K562 (cell line): Measurements from ENCODE around the gene ATL2. TPM values are rescaled to one million over a fixed set of nuclear protein-coding genes. Genes with fewer than 3 reads are reported as not detected.

ENCODE experiments used
- ARID2 ChIP-seq: fragments of 450-650 bp; IDR thresholded peaks from 2 replicates; pipeline ENCODE4 v1.6.1; 2017; ENCODE audit warnings: antibody characterized with exemption, mild to moderate bottlenecking
- CEBPZ ChIP-seq: fragments of 150-350 bp; IDR thresholded peaks from 2 replicates; pipeline ENCODE4 v1.6.1; 2014; ENCODE audit warnings: low read depth, mild to moderate bottlenecking, low read length, borderline replicate concordance
- E2F1 ChIP-seq: sonication (generic); formaldehyde crosslinking; IDR thresholded peaks from 2 replicates; pipeline ENCODE4 v1.8.1; 2023; ENCODE audit warnings: mild to moderate bottlenecking, missing genetic modification reagents, moderate library complexity
- EGR1 ChIP-seq: fragments of 450-650 bp; conservative IDR thresholded peaks from 2 replicates; pipeline ENCODE4 v1.6.1; 2017; ENCODE audit warnings: mild to moderate bottlenecking
- IRF2 ChIP-seq: sonication (generic); formaldehyde crosslinking; IDR thresholded peaks from 2 replicates; pipeline ENCODE4 v1.8.1; 2022; ENCODE audit warnings: mild to moderate bottlenecking, missing genetic modification reagents
- MAFK ChIP-seq: IDR thresholded peaks from 2 replicates; pipeline ENCODE4 v1.6.1; 2011; ENCODE audit warnings: low read length, improper control_type of control experiment
- NFIX ChIP-seq: fragments of 250-450 bp; sonication (Bioruptor Pico); IDR thresholded peaks from 2 replicates; pipeline ENCODE4 v1.4.0; 2020; ENCODE audit warnings: low read depth, mild to moderate bottlenecking, moderate library complexity
- POLR2B ChIP-seq: fragments of 450-650 bp; IDR thresholded peaks from 2 replicates; pipeline ENCODE4 v1.6.1; 2018; ENCODE audit warnings: low read depth; ENCODE audit not compliant: partially characterized antibody
- SETDB1 ChIP-seq: IDR thresholded peaks from one replicate; pipeline ENCODE4 v1.6.1; 2012; ENCODE audit warnings: low read length, control low read depth, inconsistent platforms
- SMAD2 ChIP-seq: fragments of 150-350 bp; IDR thresholded peaks from 2 replicates; pipeline ENCODE4 v1.6.1; 2014; ENCODE audit warnings: low read depth, mild to moderate bottlenecking, low read length
- SMARCB1 ChIP-seq: IDR thresholded peaks from 2 replicates; pipeline ENCODE4 v1.6.1; 2011; ENCODE audit warnings: improper control_type of control experiment, low read depth; ENCODE audit not compliant: insufficient read length
- SRSF9 ChIP-seq: fragments of 200-400 bp; formaldehyde crosslinking; IDR thresholded peaks from 2 replicates; pipeline ENCODE4 v1.6.1; 2017; ENCODE audit warnings: low read depth, low read length, borderline replicate concordance
- TAF7 ChIP-seq: fragments of 450-650 bp; IDR thresholded peaks from 2 replicates; pipeline ENCODE4 v1.6.1; 2016; ENCODE audit warnings: missing genetic modification characterization, missing compliant biosample characterization
- ZFPM2 ChIP-seq: fragments of 250-450 bp; sonication (Bioruptor Pico); IDR thresholded peaks from 2 replicates; pipeline ENCODE4 v1.5.1; 2022; ENCODE audit warnings: mild to moderate bottlenecking
- ZNF717 ChIP-seq: fragments of 250-450 bp; sonication (Bioruptor Pico); IDR thresholded peaks from 2 replicates; pipeline ENCODE4 v1.5.0; 2021
- ZNF75A ChIP-seq: fragments of 450-650 bp; formaldehyde crosslinking; IDR thresholded peaks from 2 replicates; pipeline ENCODE4 v1.4.0; 2020; ENCODE audit warnings: mild to moderate bottlenecking
- ZNF766 ChIP-seq: fragments of 200-800 bp; sonication (Bioruptor generic); conservative IDR thresholded peaks from 2 replicates; pipeline ENCODE4 v1.6.1; 2016; ENCODE audit warnings: missing genetic modification characterization, missing compliant biosample characterization
- polyA plus RNA-seq, 8 experiments: library from polyadenylated mRNA; depleted of rRNA in 4 of 8; stranded (reverse) in 5 of 8; unstranded in 3 of 8; fragments of >200 nt; fragmentation: Nextera tagmentation in 2 of 8; fragmentation: Illumina TruSeq in 1 of 8; extraction: Ambion mirVana in 2 of 8; extraction: Trizol in 1 of 8; gene quantifications; 2 replicates each; pipeline versions ENCODE4 v1.2.1 to v1.2.3, GENCODE V29; 2011 to 2014; ENCODE audit warnings: inconsistent platforms in 1 of 8, missing spikeins in 1 of 8
- total RNA-seq, 7 experiments: library from RNA; depleted of rRNA in 6 of 7; stranded (reverse); fragments of >200 nt in 6 of 7; fragmentation: Illumina TruSeq in 2 of 7; extraction: Trizol in 2 of 7; gene quantifications; 2 replicates each; pipeline versions ENCODE4 v1.2.1 to v1.2.3, GENCODE V29; 2011 to 2021; ENCODE audit warnings: low replicate concordance in 1 of 7
- TF ChIP-seq, protein P1 (sequence below): fragments of 450-650 bp; formaldehyde crosslinking; IDR thresholded peaks from 2 replicates; pipeline ENCODE4 v1.4.0; 2020; ENCODE audit warnings: mild to moderate bottlenecking, moderate library complexity
- TF ChIP-seq, protein P2 (sequence below): fragments of 450-650 bp; conservative IDR thresholded peaks from 2 replicates; pipeline ENCODE4 v1.6.1; 2016; ENCODE audit warnings: missing genetic modification characterization, low read depth, mild to moderate bottlenecking, missing compliant biosample characterization, moderate library complexity
- TF ChIP-seq, protein P3 (sequence below): fragments of 450-650 bp; IDR thresholded peaks from 2 replicates; pipeline ENCODE4 v1.6.1; 2016; ENCODE audit warnings: borderline replicate concordance

The ATL2 gene
- total and polyA plus RNA-seq, 9 of the 15 experiments (the other 6 are each of a cell fraction or from before 2014, with no cell fraction given) = 12.0 to 80.8 (median 70.2) TPM

- TF ChIP-seq ZNF717 (no peak), POLR2B (peak; percentile 14), IRF2 (CRISPR knock-in tag) (no peak), SMARCB1 (no peak), ZNF75A (CRISPR knock-in tag) (no peak), CEBPZ (no peak), SETDB1 (no peak), ARID2 (no peak), E2F1 (0 out of 2 replicates have a peak, but pooled peaks have one; percentile 22), ZFPM2 (CRISPR knock-in tag) (no peak), TAF7 (tag) (no peak), ZNF766 (CRISPR knock-in tag) (no peak; the same call in 1 of the 2 replicates), SRSF9 (no peak), MAFK (no peak), EGR1 (peak; percentile 27; the same call in 1 of the 2 replicates), NFIX (no peak), SMAD2 (no peak)
- TF ChIP-seq, protein P1, sequence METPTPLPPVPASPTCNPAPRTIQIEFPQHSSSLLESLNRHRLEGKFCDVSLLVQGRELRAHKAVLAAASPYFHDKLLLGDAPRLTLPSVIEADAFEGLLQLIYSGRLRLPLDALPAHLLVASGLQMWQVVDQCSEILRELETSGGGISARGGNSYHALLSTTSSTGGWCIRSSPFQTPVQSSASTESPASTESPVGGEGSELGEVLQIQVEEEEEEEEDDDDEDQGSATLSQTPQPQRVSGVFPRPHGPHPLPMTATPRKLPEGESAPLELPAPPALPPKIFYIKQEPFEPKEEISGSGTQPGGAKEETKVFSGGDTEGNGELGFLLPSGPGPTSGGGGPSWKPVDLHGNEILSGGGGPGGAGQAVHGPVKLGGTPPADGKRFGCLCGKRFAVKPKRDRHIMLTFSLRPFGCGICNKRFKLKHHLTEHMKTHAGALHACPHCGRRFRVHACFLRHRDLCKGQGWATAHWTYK = no peak
- TF ChIP-seq, protein P2, sequence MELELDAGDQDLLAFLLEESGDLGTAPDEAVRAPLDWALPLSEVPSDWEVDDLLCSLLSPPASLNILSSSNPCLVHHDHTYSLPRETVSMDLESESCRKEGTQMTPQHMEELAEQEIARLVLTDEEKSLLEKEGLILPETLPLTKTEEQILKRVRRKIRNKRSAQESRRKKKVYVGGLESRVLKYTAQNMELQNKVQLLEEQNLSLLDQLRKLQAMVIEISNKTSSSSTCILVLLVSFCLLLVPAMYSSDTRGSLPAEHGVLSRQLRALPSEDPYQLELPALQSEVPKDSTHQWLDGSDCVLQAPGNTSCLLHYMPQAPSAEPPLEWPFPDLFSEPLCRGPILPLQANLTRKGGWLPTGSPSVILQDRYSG (tag) = no peak
- TF ChIP-seq, protein P3, sequence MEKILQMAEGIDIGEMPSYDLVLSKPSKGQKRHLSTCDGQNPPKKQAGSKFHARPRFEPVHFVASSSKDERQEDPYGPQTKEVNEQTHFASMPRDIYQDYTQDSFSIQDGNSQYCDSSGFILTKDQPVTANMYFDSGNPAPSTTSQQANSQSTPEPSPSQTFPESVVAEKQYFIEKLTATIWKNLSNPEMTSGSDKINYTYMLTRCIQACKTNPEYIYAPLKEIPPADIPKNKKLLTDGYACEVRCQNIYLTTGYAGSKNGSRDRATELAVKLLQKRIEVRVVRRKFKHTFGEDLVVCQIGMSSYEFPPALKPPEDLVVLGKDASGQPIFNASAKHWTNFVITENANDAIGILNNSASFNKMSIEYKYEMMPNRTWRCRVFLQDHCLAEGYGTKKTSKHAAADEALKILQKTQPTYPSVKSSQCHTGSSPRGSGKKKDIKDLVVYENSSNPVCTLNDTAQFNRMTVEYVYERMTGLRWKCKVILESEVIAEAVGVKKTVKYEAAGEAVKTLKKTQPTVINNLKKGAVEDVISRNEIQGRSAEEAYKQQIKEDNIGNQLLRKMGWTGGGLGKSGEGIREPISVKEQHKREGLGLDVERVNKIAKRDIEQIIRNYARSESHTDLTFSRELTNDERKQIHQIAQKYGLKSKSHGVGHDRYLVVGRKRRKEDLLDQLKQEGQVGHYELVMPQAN = peak; percentile 42; the same call in 1 of the 2 replicates
These were observed 575 bp downstream of the ATL2 start (continued) for GRCh38 chr2:38376346-38377049.
